OCI-LY7 (cell line): Measurements from ENCODE around the gene PTPRT. TPM values are rescaled to one million over a fixed set of nuclear protein-coding genes. Genes with fewer than 3 reads are reported as not detected.

Experiments
- BruUV-seq: library from RNA; stranded (reverse); fragments of 400-500 nt; replicated peaks from 2 replicates; lab custom pipeline; 2021; lab: Mats Ljungman, UMichigan
- CTCF ChIA-PET: fragments of 300-600 bp; sonication (Branson Sonifier 250); formaldehyde crosslinking; loops from one replicate; lab custom pipeline; 2022; ENCODE audit warnings: antibody characterized with exemption; ENCODE audit not compliant: unreplicated experiment; lab: Charles Lee
- POLR2A ChIA-PET: fragments of 300-600 bp; sonication (Branson Sonifier 250); formaldehyde crosslinking; loops from one replicate; lab custom pipeline; 2022; ENCODE audit warnings: antibody characterized with exemption; lab: Charles Lee
- DNase-seq: peaks from one replicate; pipeline ENCODE4 v3.0.0-alpha.2; 2015; ENCODE audit warnings: low spot score
- H2AFZ ChIP-seq: fragments of 200-600 bp; sonication (generic), shearing (Covaris generic); 2 replicates; pipeline ENCODE4 v1.6.1; 2014; ENCODE audit warnings: mild to moderate bottlenecking, antibody characterized with exemption, low read length, moderate library complexity
- H3K27ac ChIP-seq: fragments of 200-600 bp; sonication (generic); 2 replicates; pipeline ENCODE4 v1.5.1; 2014; ENCODE audit warnings: mixed run types, low read depth, mild to moderate bottlenecking, moderate library complexity, low read length, inconsistent platforms; ENCODE audit not compliant: poor library complexity, severe bottlenecking
- H3K36me3 ChIP-seq: fragments of 200-600 bp; sonication (generic); 2 replicates; pipeline ENCODE4 v1.6.1; 2014; ENCODE audit warnings: mild to moderate bottlenecking, antibody characterized with exemption, low read length, moderate library complexity, mixed read lengths; ENCODE audit not compliant: insufficient read depth
- H3K4me1 ChIP-seq: fragments of 200-600 bp; sonication (generic); 2 replicates; pipeline ENCODE4 v1.5.1; 2014; ENCODE audit warnings: mild to moderate bottlenecking, low read length; ENCODE audit not compliant: insufficient read depth, poor library complexity, severe bottlenecking
- H3K4me2 ChIP-seq: fragments of 200-600 bp; sonication (generic); 2 replicates; pipeline ENCODE4 v1.6.1; 2014; ENCODE audit warnings: mild to moderate bottlenecking, low read length
- H3K4me3 ChIP-seq: fragments of 200-600 bp; sonication (generic); 2 replicates; pipeline ENCODE4 v1.5.1; 2014; ENCODE audit warnings: mild to moderate bottlenecking, low read depth, low read length; ENCODE audit not compliant: poor library complexity, severe bottlenecking
- H3K79me2 ChIP-seq: fragments of 200-600 bp; sonication (generic); 2 replicates; pipeline ENCODE4 v1.6.1; 2016; ENCODE audit warnings: low read depth, mild to moderate bottlenecking, low read length, moderate library complexity, mixed read lengths; ENCODE audit not compliant: insufficient read depth
- H3K9me2 ChIP-seq: fragments of 200-600 bp; sonication (generic); 2 replicates; pipeline ENCODE4 v1.6.1; 2016; ENCODE audit warnings: mild to moderate bottlenecking, low read length, mixed read lengths; ENCODE audit not compliant: insufficient read depth
- H3K9me3 ChIP-seq: fragments of 200-600 bp; sonication (generic); 2 replicates; pipeline ENCODE4 v1.6.1; 2014; ENCODE audit warnings: mild to moderate bottlenecking, mixed run types, low read length, mixed read lengths
- H4K20me1 ChIP-seq: fragments of 200-600 bp; sonication (generic); 2 replicates; pipeline ENCODE4 v1.6.1; 2014; ENCODE audit warnings: mild to moderate bottlenecking, antibody characterized with exemption, low read length, moderate library complexity, mixed read lengths; ENCODE audit not compliant: insufficient read depth
- EZH2phosphoT487 ChIP-seq: fragments of 200-600 bp; sonication (generic); IDR thresholded peaks from 2 replicates; pipeline ENCODE4 v1.6.1; 2018; ENCODE audit warnings: low read depth, borderline replicate concordance, mild to moderate bottlenecking, mixed run types, antibody characterized with exemption, low read length, moderate library complexity, mixed read lengths
- intact Hi-C: fragments of 100-400 bp; cut with micrococcal nuclease; formaldehyde crosslinking; loops from one replicate; pipeline ENCODE4 v1.10.0; 2022; ENCODE audit not compliant: unreplicated experiment
- total RNA-seq, 2 experiments: library from RNA; depleted of rRNA in 1 of 2; stranded (reverse); fragments of >200 nt in 1 of 2; shearing (Covaris generic) in 1 of 2; gene quantifications; 2 replicates each; pipeline ENCODE4 v1.2.3, GENCODE V29; 2014 to 2022
- TF ChIP-seq, protein P1 (sequence below): fragments of 200-600 bp; sonication (generic); conservative IDR thresholded peaks from 2 replicates; pipeline ENCODE4 v1.5.1; 2014; ENCODE audit warnings: mild to moderate bottlenecking, antibody characterized with exemption, low read length, moderate library complexity, mixed read lengths

Gene PTPRT
- total RNA-seq, 2 experiments from 2014 or later: not detected

DNA sequence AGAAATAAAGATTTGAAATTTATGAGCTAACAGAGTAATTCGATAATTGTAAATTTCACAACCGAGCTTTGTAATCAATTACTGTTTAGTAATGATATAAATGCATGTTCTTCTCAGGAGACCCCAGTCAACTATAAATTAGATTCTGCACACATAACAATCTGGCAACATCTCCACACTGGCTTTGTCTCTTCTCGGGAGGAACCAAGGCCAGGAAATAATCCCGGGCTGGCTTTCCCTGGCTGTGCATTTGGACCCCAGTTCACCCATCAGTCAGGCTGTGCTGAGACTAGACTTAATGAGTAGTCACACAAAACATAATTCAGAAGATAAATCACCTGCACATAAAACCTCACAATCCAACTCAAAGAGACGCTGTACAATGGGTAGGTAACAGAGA is 65.5 kb downstream of the PTPRT start:
- Histone ChIP-seq H4K20me1 (no peaks in the 10 kb centered on the region), H3K79me2 (no peaks in the 10 kb centered on the region), H3K4me3 (no peak overlapping the region), H3K4me1 (no peaks in the 10 kb centered on the region), H3K9me3 (no peaks in the 10 kb centered on the region), H3K4me2 (no peak overlapping the region), H3K36me3 (no peaks in the 10 kb centered on the region), H3K27ac (no peak overlapping the region), H2AFZ (no peak overlapping the region), H3K9me2 (no peaks in the 10 kb centered on the region)
- intact Hi-C loops: no loop called here
- TF ChIP-seq, protein P1, sequence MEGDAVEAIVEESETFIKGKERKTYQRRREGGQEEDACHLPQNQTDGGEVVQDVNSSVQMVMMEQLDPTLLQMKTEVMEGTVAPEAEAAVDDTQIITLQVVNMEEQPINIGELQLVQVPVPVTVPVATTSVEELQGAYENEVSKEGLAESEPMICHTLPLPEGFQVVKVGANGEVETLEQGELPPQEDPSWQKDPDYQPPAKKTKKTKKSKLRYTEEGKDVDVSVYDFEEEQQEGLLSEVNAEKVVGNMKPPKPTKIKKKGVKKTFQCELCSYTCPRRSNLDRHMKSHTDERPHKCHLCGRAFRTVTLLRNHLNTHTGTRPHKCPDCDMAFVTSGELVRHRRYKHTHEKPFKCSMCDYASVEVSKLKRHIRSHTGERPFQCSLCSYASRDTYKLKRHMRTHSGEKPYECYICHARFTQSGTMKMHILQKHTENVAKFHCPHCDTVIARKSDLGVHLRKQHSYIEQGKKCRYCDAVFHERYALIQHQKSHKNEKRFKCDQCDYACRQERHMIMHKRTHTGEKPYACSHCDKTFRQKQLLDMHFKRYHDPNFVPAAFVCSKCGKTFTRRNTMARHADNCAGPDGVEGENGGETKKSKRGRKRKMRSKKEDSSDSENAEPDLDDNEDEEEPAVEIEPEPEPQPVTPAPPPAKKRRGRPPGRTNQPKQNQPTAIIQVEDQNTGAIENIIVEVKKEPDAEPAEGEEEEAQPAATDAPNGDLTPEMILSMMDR: no peak
- TF ChIP-seq EZH2phosphoT487: no peak
- no peak for DNase-seq
- ChIA-PET CTCF (no interaction called here), POLR2A (no interaction called here)
- no TSS peak for BruUV-seq

DNA sequence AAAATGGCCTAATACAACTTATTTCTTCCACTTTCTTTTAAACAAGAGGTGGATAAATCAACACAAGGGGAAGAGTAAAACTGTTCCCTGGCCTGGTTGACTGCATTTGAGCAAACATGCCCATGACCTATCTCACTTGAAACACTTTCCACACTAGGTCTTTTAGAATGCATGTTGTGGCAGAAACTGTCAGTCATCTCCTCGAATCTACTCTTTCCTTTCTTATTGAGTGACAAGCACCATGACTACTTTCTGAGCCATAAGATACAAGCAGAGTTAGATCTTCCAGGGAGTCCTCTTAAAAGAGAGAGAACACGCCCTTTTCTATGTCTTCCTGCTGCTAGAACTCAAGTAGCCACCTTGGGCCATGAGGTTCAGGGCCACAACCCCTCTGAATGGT is 66.5 kb downstream of the PTPRT start:
- DNase-seq: no peak
- Histone ChIP-seq H3K36me3 (no peaks in the 10 kb centered on the region), H3K9me3 (no peaks in the 10 kb centered on the region), H4K20me1 (no peaks in the 10 kb centered on the region), H3K27ac (no peak overlapping the region), H3K4me3 (no peak overlapping the region), H3K4me1 (no peaks in the 10 kb centered on the region), H3K9me2 (no peaks in the 10 kb centered on the region), H2AFZ (no peak overlapping the region), H3K4me2 (no peak overlapping the region), H3K79me2 (no peaks in the 10 kb centered on the region)
- POLR2A ChIA-PET: no interaction called here
- TF ChIP-seq EZH2phosphoT487: no peak
- TF ChIP-seq, protein P1: no peak
- CTCF ChIA-PET: no interaction called here
- intact Hi-C loops: no loop called here
- BruUV-seq: no TSS peak

DNA sequence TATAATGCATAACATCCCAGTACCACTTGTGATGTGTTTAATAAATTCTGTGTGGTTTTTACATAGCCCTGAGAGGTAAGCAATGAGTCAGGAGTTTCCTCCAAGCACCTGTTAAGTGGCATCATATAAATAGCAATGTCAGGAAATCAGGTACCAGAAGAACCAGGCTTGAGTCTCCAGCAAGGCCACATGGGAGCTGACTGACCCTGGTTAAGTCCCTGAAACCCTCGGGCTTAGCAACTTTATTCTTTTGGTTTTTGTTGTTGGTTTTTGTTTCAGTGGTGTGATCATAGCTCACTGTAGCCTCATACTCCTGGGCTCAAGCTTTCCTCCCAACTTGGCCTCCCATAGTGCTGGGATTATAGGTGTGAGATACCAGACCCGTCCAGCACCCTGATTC is 70.0 kb downstream of the PTPRT start:
- Histone ChIP-seq H2AFZ (no peak overlapping the region), H4K20me1 (no peaks in the 10 kb centered on the region), H3K4me1 (no peaks in the 10 kb centered on the region), H3K4me3 (no peak overlapping the region), H3K4me2 (no peak overlapping the region), H3K36me3 (no peaks in the 10 kb centered on the region), H3K79me2 (no peaks in the 10 kb centered on the region), H3K9me2 (no peaks in the 10 kb centered on the region), H3K27ac (no peak overlapping the region), H3K9me3 (no peaks in the 10 kb centered on the region)
- TF ChIP-seq EZH2phosphoT487: no peak
- TF ChIP-seq, protein P1: no peak
- BruUV-seq: no TSS peak
- ChIA-PET POLR2A (no interaction called here), CTCF (no interaction called here)
- DNase-seq: no peak
- intact Hi-C loops: no loop called here
